Stimulated activated CD8-positive, alpha-beta memory T cell treated with anti-CD3 and anti-CD28 coated beads, Interleukin-7, amount 100 ng/mL, for 1 hour (primary cell): ENCODE results near the gene GABPB1.
"Not testable (repeated sequence)": the region's sequence is repeated elsewhere in the genome, so short reads cannot be mapped to it uniquely, and the experiment has no call there.

Experiments
- DNase-seq, 2 donors: peaks; one replicate each; pipeline ENCODE4 v3.0.0-alpha.2; 2020; ENCODE audit warnings: low read depth in 2 of 2

Gene GABPB1

GRCh38 chr15:50354838-50355618 is at the start of gene GABPB1:
Gene GABPB1, minus strand, starts transcription at chr15:50355198. Its CDS starts 45,400 bp downstream, at chr15:50309798.
- peak; percentile 72 to 74 for DNase-seq

DNA sequence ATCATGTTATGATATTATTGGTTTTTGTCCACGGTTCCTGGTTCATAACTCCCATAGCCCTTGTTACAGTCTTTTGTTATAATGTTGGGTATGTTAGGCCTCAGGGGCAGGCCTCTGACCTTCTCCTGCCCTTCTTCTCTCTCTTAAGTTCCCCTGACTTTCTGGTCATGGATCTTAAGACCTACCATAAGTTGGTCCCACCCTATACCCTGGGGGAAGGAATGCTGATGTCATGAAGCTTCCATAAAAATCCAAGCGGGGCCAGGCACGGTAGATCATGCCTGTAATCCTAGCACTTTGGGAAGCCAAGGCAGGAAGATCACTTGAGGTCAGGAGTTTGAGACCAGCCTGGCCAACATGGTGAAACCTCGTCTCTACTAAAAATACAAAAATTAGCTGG is 36.6 kb upstream of the GABPB1 start:
- not testable (repeated sequence) for DNase-seq

DNA sequence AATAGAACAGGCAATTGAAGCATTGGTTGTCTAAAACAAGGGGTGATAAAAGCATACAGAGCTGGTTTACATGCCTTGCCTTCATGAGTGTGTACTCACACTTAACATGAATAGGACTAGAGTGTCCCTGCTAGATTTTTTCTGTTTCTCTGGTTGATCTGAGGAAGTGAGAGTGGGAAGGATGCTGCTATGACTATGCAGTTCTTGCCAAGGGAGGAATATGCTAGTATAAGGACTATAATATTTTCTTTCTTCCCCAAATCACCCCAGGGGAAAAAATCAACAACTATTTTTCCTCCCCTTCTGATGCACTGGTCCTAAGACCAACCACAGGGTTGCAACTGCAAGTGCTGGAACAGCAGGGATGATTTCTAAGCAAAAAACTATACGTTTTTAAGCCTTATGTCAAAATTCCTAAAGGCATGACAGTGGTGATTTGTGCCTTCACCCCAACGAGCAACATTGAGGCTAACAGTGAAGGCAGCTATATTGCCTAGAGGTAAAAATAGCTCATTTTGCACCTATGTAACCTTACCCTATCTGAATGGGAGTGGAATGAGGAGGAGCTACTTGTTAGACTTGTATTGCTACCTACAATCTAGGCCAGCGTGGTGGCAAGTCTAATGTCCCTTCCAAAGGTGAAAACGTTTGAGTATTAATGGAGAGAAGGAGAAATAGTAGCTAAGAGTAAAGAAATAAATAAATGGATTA is 35.7 kb upstream of the GABPB1 start:
- no peak for DNase-seq

- not testable (repeated sequence) for DNase-seq
Measured at GRCh38 chr15:50382408-50382807, 27.4 kb upstream of the GABPB1 start.

- DNase-seq = no peak
Measured at GRCh38 chr15:50381438-50381837, 26.4 kb upstream of the GABPB1 start.

- DNase-seq = no peak
Measured at GRCh38 chr15:50380089-50380488, 25.1 kb upstream of the GABPB1 start.

DNA sequence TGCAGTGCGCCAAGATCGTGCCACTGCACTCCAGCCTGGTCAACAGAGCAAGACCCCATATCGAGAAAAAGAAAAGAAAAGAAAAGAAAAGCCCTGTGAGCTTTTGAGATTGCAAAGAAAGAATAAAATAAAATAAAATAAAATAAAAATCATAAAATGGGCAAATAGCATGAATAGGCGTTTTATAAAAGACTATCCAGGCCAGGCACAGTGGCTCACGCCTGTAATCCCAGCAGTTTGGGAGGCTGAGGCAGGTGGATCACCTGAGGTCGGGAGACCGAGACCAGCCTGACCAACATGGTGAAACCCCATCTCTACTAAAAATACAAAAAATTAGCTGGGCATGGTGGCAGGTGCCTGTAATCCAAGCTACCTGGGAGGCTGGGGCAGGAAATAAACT is 24.4 kb upstream of the GABPB1 start:
- not testable (repeated sequence) for DNase-seq

GRCh38 chr15:50378776-50379175 is 23.8 kb upstream of the GABPB1 start:
- no peak for DNase-seq

DNA sequence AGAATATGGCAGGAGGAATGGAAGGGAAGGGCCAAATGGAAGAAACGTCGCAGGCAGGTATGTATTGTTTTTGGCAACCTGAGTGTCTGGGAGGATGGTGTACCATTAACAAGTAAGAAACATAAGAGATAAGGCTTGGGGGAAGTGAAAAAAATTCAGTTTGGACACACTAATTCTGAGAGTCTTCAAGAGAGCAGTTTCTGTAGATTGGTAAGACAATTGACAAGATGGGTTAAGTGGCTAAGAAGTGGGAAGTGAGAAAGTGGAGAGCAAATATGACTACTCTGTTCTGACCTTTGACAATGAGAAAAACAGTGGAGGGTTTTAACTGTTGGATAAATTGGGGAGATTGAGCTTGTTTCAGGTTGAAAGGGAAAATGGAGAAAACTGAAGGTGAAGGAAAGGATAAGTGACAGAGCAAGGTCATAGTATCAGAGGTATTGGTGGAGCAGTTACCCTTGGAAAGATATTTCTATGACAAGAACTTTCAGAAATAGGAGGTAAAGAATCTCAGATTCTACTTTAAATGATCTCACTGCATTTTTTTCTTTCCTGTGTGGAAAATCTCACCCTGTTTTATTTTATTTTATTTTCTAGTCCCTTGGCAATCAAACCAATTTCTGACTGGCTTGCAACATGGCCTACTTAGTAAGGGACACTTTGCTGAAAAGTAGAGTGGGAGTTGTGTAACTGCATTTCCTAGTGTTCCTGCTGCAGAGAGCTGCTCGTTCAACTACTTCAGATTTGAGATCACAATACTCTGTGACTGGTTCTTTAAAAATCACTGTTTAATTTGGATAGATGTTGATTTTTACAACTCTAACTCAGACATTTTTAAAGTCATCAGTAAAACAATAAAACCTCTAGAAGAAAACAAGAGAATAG is 23.1 kb upstream of the GABPB1 start:
- DNase-seq = no peak

DNA sequence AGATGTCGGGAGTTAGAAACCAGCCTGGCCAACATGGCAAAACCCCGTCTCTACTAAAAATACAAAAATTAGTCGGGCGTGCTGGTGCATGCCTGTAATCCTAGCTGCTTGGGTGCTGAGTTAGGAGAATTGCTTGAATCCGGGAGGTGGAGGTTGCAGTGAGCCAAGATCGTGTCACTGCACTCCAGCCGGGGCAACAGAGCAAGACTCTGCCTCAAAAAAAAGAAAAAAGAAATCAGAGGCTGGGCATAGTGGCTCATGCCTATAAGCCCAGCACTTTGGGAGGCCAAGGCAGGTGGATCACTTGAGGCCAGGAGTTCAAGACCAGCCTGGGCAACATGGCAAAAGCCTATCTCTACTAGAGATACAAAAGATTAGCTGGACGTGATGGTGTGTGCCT is 14.6 kb upstream of the GABPB1 start:
- DNase-seq = not testable (repeated sequence)

DNA sequence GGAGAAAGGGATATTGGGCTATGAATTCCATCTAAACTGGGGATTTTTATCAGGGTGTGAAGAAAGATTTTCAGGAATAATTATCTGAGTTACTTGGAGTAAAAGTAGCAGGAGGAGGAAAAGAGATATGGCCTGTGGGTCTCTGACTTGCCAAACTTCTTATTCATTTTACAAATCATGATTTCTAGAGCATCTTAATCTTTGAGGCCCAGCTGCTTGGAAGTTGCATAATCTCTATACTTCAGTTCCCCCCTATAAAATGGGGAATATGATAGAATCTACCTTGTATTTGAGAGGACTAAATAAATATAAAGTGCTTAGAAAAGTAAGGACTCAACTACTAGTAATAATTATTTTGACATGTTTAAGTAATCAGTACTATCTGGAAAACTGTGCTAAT is 11.0 kb upstream of the GABPB1 start:
- DNase-seq = no peak

GRCh38 chr15:50365570-50365969 is 10.6 kb upstream of the GABPB1 start:
- DNase-seq = no peak

DNA sequence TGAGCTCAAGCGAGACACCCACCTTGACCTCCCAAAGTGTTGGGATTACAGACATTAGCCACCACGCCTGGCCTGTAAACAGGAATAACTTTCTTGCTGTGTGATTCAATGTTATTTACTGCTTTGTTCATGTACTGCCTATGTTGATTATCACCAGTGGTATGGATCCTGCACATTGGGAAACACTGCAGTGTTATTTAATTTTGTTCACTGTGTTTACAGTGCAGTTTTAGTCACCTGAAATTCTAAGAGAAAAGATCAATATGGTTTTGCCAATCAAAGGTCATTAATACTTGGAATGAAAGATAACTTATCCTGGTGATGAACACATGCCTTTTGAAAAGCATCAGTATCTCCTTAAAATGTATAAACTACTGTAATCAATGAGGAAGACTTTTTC is 8.6 kb upstream of the GABPB1 start:
- no peak for DNase-seq

DNA sequence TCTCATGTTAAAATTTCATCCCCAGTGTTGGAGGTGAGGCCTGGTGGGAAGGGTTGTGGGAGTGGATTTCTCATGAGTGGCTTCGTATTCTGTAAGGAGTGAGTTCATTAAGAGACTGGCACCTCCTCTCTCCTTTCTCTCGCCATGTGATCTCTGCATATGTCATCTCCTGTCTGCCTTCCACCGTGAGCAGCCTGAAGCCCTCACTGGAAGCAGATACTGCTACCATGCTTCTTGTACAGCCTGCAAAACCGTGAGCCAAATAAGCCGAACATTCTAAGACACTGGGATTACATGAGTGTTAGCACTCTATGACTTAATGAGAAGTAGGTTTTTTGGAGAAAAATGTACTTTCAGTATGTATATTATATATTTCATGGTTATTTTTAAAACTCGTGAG is 6.8 kb upstream of the GABPB1 start:
- no peak for DNase-seq

DNA sequence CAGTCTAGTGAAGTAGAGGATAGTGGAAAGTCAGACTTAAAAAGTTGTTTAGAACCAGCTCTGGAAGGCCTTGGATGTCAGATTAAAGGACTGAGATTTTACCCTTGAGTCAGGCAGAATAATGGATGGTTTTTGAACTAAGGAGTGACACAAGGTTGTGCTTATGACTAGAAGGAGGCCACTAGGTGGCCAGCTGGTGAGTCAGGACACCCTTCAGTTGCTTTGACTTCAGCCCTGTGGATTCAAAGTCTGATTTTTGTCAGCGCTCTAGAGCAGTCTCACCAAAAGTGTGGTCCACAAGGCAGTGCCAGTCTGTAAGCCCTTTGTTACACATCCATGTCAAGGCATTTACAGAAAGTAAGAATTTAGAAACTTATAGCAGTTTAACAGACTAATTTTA is 3.8 kb upstream of the GABPB1 start:
- no peak for DNase-seq

DNA sequence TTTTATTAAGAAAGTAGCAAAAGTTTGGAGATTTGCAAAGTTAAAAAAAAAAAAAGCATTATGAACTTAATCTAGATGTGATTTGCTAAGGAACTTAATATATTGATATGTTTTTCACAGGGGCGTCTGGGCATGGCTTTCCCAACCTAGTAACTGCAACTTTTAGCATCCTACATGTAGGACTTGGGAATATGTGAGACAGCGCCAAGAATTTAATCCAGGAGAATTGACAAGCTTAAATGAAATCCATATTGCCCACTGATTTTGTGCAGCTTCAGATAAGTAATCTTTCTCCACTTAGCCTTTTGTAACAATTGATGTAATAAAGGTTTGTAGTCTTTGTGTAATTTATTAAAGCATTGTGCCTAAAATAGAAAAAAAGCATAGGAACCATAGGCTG is 982 bp upstream of the GABPB1 start:
- DNase-seq = no peak

DNA sequence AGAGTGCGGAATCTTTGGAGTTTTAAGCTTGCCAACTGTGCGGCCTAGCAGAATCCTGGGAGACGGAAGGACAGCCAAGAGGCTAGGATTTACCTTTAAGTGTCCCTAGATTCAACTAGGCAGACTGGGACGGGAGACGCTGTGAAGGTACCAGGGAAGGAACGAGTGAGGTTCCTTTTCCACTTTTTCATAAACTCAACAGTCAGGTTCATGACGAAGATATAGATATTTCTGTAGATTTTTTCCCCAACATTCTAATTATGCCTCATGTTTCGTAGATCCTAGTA is 564 bp upstream of the GABPB1 start:
- no peak for DNase-seq

- DNase-seq = peak; percentile 14 to 19
Measured at GRCh38 chr15:50353975-50354837, 792 bp downstream of the GABPB1 start.

- DNase-seq = no peak
Measured at GRCh38 chr15:50353251-50353974, 1.6 kb downstream of the GABPB1 start.

GRCh38 chr15:50350621-50351020 is 4.4 kb downstream of the GABPB1 start:
- DNase-seq = no peak

DNA sequence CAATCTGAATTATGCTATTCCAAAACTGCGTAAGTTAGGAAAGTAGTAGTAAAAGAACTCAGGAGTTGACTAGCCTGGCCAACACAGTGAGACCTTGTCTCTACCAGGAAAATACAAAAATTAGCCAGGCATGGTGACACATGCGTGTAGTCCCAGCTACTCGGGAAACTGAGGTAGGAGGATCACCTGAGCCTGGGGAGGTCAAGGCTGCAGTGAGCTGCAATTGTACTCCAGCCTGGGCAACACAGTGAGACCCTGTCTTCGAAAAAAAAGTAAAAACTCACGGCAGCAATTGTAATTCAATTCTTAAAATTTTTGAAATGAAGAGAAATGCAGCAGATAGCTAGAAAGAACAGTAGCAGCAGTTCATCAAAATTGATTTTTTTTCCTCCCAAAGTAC is 9.7 kb downstream of the GABPB1 start:
- DNase-seq = no peak
